Testis (tissue), 3 donors: ENCODE data around the gene RNF126. TPM values are rescaled to one million over a fixed set of nuclear protein-coding genes. Genes with fewer than 3 reads are reported as not detected.
"Not testable (repeated sequence)": the region's sequence is repeated elsewhere in the genome, so short reads cannot be mapped to it uniquely, and the experiment has no call there.

ENCODE experiments used
- DNase-seq: peaks from one replicate; pipeline ENCODE4 v3.0.0-alpha.2; 2019
- H3K27ac ChIP-seq, 2 donors: fragments of 200-600 bp; sonication (generic); one replicate each; pipeline ENCODE4 v1.5.1; 2019
- H3K27me3 ChIP-seq: fragments of 200-600 bp; sonication (generic); one replicate; pipeline ENCODE4 v1.5.1; 2019
- H3K36me3 ChIP-seq: fragments of 200-600 bp; sonication (generic); one replicate; pipeline ENCODE4 v1.5.1; 2017; ENCODE audit warnings: low read depth; ENCODE audit errors: missing control alignments
- H3K4me1 ChIP-seq: fragments of 200-600 bp; sonication (generic); one replicate; pipeline ENCODE4 v1.5.1; 2019
- H3K4me3 ChIP-seq, 2 donors: fragments of 200-600 bp; sonication (generic); one replicate each; pipeline ENCODE4 v1.5.1; 2017 to 2019
- H3K9me3 ChIP-seq: fragments of 200-600 bp; sonication (generic); one replicate; pipeline ENCODE4 v1.5.1; 2017
- CTCF ChIP-seq, 3 experiments: fragments of 450-650 bp in 2 of 3; fragments of 200-600 bp in 1 of 3; sonication (generic) in 1 of 3; IDR thresholded peaks; one replicate each; pipeline ENCODE4 v1.5.1; 2016 to 2019; ENCODE audit warnings: antibody characterized with exemption in 3 of 3, mild to moderate bottlenecking in 2 of 3, moderate library complexity in 1 of 3
- POLR2A ChIP-seq: fragments of 450-650 bp; IDR thresholded peaks from one replicate; pipeline ENCODE4 v1.6.1; 2017; ENCODE audit warnings: antibody characterized with exemption, mild to moderate bottlenecking, moderate library complexity
- WGBS, 2 donors: methylation state at CpG; one replicate each; pipeline ENCODE4 v1.1.5; 2018; 5-methylcytosine and 5-hydroxymethylcytosine counted together
- intact Hi-C: fragments of 100-400 bp; cut with DNase I; formaldehyde crosslinking; loops from one replicate; pipeline ENCODE4 v1.15.1; 2023; ENCODE audit warnings: low total_unique reads
- polyA plus RNA-seq: library from polyadenylated mRNA; stranded (reverse); fragments of 350-450 nt; fragmentation: Illumina TruSeq; extraction: RNeasy Lipid Tissue Mini Kit (QIAGEN cat#74804); gene quantifications from one replicate; pipeline ENCODE4 v1.2.3, GENCODE V29; 2014; ENCODE audit warnings: low read depth, low replicate concordance; ENCODE audit not compliant: insufficient read depth
- total RNA-seq, 2 donors: library from RNA; depleted of rRNA; stranded (reverse); fragments of >200 nt; gene quantifications; one replicate each; pipeline ENCODE4 v1.2.3, GENCODE V29; 2016

Gene RNF126
- total and polyA plus RNA-seq, 3 donors from 2014 or later: 107 to 158 (median 148) TPM

DNA sequence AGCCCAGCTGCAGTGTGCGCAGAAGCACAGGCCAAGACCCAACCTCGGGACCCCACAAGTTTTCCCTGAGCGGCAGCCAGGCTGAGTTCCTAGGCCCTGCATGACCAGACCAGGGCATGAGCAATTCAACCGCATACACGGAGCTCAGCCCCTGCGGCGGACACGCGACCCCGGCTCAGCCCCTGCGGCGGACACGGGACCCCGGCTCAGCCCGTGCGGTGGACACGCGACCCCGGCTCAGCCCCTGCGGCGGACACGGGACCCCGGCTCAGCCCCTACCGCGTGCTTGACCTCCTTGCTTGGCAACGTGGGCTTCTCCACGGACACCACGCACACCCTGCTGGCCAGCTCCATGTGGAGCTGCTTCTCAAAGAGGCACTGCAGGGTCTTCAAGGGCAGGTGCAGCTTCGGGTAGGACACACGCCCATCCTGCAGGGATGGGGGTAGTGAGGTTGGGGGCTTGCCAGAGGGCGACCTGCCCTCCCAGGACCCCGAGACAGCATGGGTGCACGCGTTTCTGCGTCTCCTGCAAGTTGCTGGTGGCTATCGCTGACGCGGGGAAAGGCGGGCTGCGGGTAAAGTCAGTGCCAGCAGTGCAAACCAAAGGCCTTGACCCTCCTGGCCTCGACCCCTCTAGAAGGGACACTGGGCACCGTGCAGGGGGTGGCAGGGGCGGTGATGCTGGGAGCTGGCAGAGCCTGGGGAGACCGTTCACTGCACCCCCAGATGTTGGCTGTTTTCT lies 39.7 kb downstream of the RNF126 start:
- no peaks in the 10 kb centered on the region for H3K9me3 ChIP-seq
- no peak for TF ChIP-seq CTCF (IDR thresholded peaks at IDR 0.05)
- TF ChIP-seq POLR2A: no peak
- H3K36me3 ChIP-seq: no peaks in the 10 kb centered on the region
- no peak overlapping the region for H3K27ac ChIP-seq
- WGBS, 2 donors: 62 to 71% methylated on average over 12 to 44 of the region's 44 CpGs
- no peak overlapping the region for H3K4me3 ChIP-seq
- no peaks in the 10 kb centered on the region for H3K27me3 ChIP-seq
- DNase-seq: no peak
- intact Hi-C loops: no loop called here
- no peaks in the 10 kb centered on the region for H3K4me1 ChIP-seq

DNA sequence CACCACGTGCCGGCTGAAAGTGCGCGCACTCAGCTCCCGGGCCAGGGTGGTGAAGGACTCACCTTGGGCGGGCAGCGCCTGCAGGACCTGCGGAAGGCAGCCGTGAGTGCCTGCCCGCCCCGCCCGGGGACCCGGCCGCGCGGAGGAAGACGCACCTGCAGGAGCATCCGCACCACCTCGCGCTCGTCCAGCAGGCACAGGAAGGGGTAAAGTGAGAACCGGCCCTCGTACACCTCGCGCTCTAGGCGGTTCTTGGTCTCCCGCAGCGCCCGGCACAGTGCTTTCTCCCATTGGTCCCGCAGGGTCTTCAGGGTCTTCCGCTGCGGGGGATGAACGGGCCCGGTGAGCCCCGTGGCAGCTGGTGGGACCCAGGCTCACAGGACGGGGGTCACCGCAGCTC lies 40.3 kb downstream of the RNF126 start:
- no peaks in the 10 kb centered on the region for H3K4me1 ChIP-seq
- H3K27me3 ChIP-seq: no peaks in the 10 kb centered on the region
- no peak for DNase-seq
- no peak for TF ChIP-seq POLR2A
- TF ChIP-seq CTCF (IDR thresholded peaks at IDR 0.05): no peak
- no peaks in the 10 kb centered on the region for H3K36me3 ChIP-seq
- H3K27ac ChIP-seq: no peak overlapping the region
- no peak overlapping the region for H3K4me3 ChIP-seq
- H3K9me3 ChIP-seq: no peaks in the 10 kb centered on the region
- intact Hi-C loops: no loop called here
- whole genome bisulfite sequencing, 2 donors: 84% methylated on average over 37 of the region's 37 CpGs; no CpG with 5 or more reads in 1 of the 2 donors

- no peaks in the 10 kb centered on the region for H3K9me3 ChIP-seq
- no peak for DNase-seq
- H3K36me3 ChIP-seq: no peaks in the 10 kb centered on the region
- 57 to 86% methylated on average over 6 to 23 of the region's 24 CpGs for WGBS, 2 donors
- no peak overlapping the region for H3K4me3 ChIP-seq
- H3K27ac ChIP-seq: no peak overlapping the region
- no peaks in the 10 kb centered on the region for H3K4me1 ChIP-seq
- intact Hi-C loops: no loop called here
- no peak for TF ChIP-seq POLR2A
- no peak for TF ChIP-seq CTCF (IDR thresholded peaks at IDR 0.05)
- H3K27me3 ChIP-seq: no peaks in the 10 kb centered on the region
Measured at GRCh38 chr19:621819-622218, 41.2 kb downstream of the RNF126 start.

- H3K9me3 ChIP-seq, DNase-seq, H3K4me3 ChIP-seq, H3K27me3 ChIP-seq, H3K4me1 ChIP-seq, intact Hi-C loops, H3K27ac ChIP-seq, H3K36me3 ChIP-seq: not testable (repeated sequence)
- 60 to 97% methylated on average over 18 to 48 of the region's 48 CpGs for WGBS, 2 donors
Measured at GRCh38 chr19:621191-621590, 41.8 kb downstream of the RNF126 start.

DNA sequence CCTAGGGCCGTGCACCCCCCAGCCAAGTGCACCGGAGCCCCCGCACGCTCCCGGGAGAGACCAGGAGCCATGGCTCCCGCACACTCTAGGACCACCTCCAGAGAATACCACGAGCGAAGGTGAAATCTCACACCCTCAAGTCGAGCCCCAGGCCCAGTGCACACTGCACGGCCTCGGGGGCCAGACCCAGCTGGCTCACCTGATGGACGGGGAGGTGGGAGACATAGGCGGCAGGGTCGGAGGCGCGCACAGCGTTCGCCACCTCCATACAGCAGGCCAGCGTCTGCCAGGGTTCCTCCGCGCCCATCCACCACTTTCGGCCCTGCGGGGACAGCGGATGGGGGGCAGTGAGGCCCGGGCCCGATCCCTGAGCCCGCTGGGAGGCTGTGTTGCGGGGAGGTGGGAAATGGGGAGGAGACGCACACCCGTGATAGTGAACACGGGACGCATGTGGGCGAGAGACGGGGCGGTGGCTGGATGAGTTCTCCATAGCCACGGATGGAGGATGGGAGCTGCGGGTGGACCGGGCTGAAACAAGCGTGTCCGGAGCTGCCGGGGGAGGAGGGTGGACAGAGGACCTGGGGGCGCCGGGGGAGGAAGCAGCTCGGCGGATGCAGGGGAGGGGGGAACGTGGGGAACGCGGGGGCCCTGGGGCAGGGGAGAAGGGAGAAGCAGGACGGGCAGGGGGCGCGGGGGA lies 42.7 kb downstream of the RNF126 start:
- Histone ChIP-seq H3K4me3 (no peak overlapping the region), H3K9me3 (no peaks in the 10 kb centered on the region), H3K27me3 (no peaks in the 10 kb centered on the region), H3K4me1 (no peaks in the 10 kb centered on the region), H3K36me3 (no peaks in the 10 kb centered on the region), H3K27ac (no peak overlapping the region)
- 78 to 83% methylated on average over 28 to 43 of the region's 51 CpGs for WGBS, 2 donors
- no peak for DNase-seq
- TF ChIP-seq CTCF (IDR thresholded peaks at IDR 0.05): no peak
- no peak for TF ChIP-seq POLR2A
- intact Hi-C loops: no loop called here
